Ovary (tissue), 9 donors: ENCODE measurements around the gene SLC10A1. TPM values are rescaled to one million over a fixed set of nuclear protein-coding genes. Genes with fewer than 3 reads are reported as not detected.

Experiments
- DNase-seq, 5 donors: peaks; one replicate each; pipeline ENCODE4 v3.0.0-alpha.2; 2019 to 2020
- H3K27ac ChIP-seq, 2 donors: fragments of 200-600 bp; one replicate each; pipeline versions ENCODE4 v1.5.1 to v1.8.0; 2019 to 2022
- H3K27me3 ChIP-seq: fragments of 200-600 bp; one replicate; pipeline ENCODE4 v1.8.0; 2022
- H3K36me3 ChIP-seq: fragments of 200-600 bp; sonication (generic); one replicate; pipeline ENCODE4 v1.5.1; 2019
- H3K4me1 ChIP-seq: one replicate; pipeline ENCODE4 v1.8.1; 2013; ENCODE audit warnings: mild to moderate bottlenecking, moderate library complexity; ENCODE audit not compliant: insufficient read depth
- H3K4me3 ChIP-seq: fragments of 200-600 bp; sonication (generic); one replicate; pipeline ENCODE4 v1.5.1; 2017
- H3K9me3 ChIP-seq, 2 donors: fragments of 200-600 bp in 1 of 2; sonication (generic) in 1 of 2; one replicate each; pipeline versions ENCODE4 v1.5.1 to v1.8.1; 2013 to 2019; ENCODE audit warnings: mild to moderate bottlenecking in 1 of 2, moderate library complexity in 1 of 2
- EP300 ChIP-seq: sonication (generic); formaldehyde crosslinking; IDR thresholded peaks from one replicate; pipeline ENCODE4 v1.6.1; 2017; ENCODE audit warnings: antibody characterized with exemption
- POLR2A ChIP-seq: fragments of 450-650 bp; IDR thresholded peaks from one replicate; pipeline ENCODE4 v1.6.1; 2017; ENCODE audit warnings: antibody characterized with exemption, mild to moderate bottlenecking, moderate library complexity
- WGBS, 3 donors: extraction: QIAGEN DNeasy Blood & Tissue Kit in 1 of 3; methylation state at CpG; one replicate each; pipeline versions ENCODE4 v1.1.5 to v1.1.7; 2013 to 2017; 5-methylcytosine and 5-hydroxymethylcytosine counted together
- intact Hi-C, 4 donors: fragments of 100-400 bp; cut with DNase I; formaldehyde crosslinking; loops; one replicate each; pipeline versions ENCODE4 v1.11.0 to v1.15.1; 2022 to 2023
- polyA plus RNA-seq, 2 donors: library from polyadenylated mRNA; stranded (reverse); fragments of 200-250 nt in 1 of 2; fragments of 350-450 nt in 1 of 2; fragmentation: Illumina TruSeq in 1 of 2; extraction: RNeasy Lipid Tissue Mini Kit (QIAGEN cat#74804) in 1 of 2; gene quantifications; one replicate each; pipeline ENCODE4 v1.2.3, GENCODE V29; 2013 to 2014
- total RNA-seq, 7 donors: library from RNA; depleted of rRNA in 2 of 7; stranded (reverse); fragments of >200 nt in 2 of 7; fragmentation: NEBNext Ultra II Directional in 3 of 7; extraction: Animal tissue kit (Norgen Biotek cat#: 25700) in 3 of 7; gene quantifications; one replicate each; pipeline versions ENCODE4 v1.1.0 to v1.2.4, GENCODE V29; 2016 to 2023
- TF ChIP-seq, protein P1 (sequence below), 3 donors: fragments of 450-650 bp in 2 of 3; fragments of 200-600 bp in 1 of 3; IDR thresholded peaks; one replicate each; pipeline versions ENCODE4 v1.5.1 to v1.8.0; 2016 to 2022; ENCODE audit warnings: antibody characterized with exemption in 3 of 3, mild to moderate bottlenecking in 1 of 3
- donor health status: DM: no; HTN: no; CAD: no; lungs with moderate emphysema.
- donor health status: DM: no; HTN: no; CAD: no.
- donor health status: Bipolar disorder and iron deficiency.
- donor health status: DM: yes; HTN: yes; CAD: no.
- donor health status: DM: no; HTN: no; CAD: no.
- donor health status: DM: yes; HTN: yes; CAD: no.

SLC10A1 gene
- total and polyA plus RNA-seq, 9 donors = not detected

DNA sequence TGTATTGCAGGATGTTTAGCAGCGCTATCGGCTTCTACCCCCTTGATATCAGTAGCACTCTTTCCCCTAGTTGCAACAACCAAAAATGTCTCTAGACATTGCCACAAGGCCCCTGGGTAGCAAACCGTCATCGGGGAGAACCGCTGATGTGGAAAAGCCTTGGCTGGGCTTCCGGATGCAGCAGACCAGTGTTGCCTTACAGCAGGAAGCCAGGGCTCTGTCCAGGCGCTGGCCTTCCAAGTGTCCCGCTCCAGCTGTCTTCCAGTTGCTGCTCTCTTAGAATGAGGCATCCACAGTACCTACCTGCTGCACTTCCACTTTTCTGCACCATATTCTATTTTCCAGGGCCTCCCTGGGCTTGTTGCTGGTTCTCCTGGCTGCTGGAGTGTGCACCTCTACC, 22.6 kb upstream of the SLC10A1 start:
- Histone ChIP-seq H3K27ac (no peak overlapping the region), H3K36me3 (no peaks in the 10 kb centered on the region), H3K9me3 (no peaks in the 10 kb centered on the region), H3K4me3 (no peak overlapping the region), H3K4me1 (no peaks in the 10 kb centered on the region), H3K27me3 (no peaks in the 10 kb centered on the region)
- no peak for DNase-seq
- TF ChIP-seq POLR2A (no peak), EP300 (no peak)
- TF ChIP-seq, protein P1, sequence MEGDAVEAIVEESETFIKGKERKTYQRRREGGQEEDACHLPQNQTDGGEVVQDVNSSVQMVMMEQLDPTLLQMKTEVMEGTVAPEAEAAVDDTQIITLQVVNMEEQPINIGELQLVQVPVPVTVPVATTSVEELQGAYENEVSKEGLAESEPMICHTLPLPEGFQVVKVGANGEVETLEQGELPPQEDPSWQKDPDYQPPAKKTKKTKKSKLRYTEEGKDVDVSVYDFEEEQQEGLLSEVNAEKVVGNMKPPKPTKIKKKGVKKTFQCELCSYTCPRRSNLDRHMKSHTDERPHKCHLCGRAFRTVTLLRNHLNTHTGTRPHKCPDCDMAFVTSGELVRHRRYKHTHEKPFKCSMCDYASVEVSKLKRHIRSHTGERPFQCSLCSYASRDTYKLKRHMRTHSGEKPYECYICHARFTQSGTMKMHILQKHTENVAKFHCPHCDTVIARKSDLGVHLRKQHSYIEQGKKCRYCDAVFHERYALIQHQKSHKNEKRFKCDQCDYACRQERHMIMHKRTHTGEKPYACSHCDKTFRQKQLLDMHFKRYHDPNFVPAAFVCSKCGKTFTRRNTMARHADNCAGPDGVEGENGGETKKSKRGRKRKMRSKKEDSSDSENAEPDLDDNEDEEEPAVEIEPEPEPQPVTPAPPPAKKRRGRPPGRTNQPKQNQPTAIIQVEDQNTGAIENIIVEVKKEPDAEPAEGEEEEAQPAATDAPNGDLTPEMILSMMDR (IDR thresholded peaks at IDR 0.05) = no peak
- intact Hi-C loops = loop anchor here in 3 of 4 donors (2.0 to 5.0 kb wide), 2 partner anchors 208 to 209 kb away; no protein-coding TSS in a partner anchor
- 67 to 75% (median 70%) methylated on average over 8 of the region's 8 CpGs for whole genome bisulfite sequencing, 3 donors

DNA sequence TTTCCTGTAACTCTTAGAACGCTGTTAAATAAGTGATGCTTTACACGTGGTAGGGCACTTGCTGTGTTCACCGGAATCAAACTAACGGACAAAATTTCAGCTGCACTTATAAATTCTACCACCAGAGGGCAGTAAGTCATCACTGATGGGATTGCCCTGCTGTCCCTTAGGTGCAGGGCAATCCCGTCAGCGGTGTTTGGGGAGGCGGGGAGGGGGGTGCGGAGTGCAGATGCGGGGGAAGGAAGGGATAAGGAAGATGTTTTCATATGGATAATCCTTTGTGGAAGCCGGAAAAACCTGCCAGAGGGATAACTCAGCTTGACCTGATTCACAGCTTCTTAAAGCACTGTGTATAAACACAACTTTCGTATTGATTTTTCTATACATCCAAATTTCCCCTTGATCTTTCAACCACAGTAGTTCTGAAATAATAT, 21.7 kb upstream of the SLC10A1 start:
- no peaks in the 10 kb centered on the region for H3K9me3 ChIP-seq
- no peak overlapping the region for H3K27ac ChIP-seq
- no peak overlapping the region for H3K4me3 ChIP-seq
- no peaks in the 10 kb centered on the region for H3K27me3 ChIP-seq
- no peaks in the 10 kb centered on the region for H3K4me1 ChIP-seq
- TF ChIP-seq EP300 = no peak
- TF ChIP-seq, protein P1 (IDR thresholded peaks at IDR 0.05) = peak; percentile 38 to 77 (median 64)
- peak; percentile 17 to 47 (median 31) for DNase-seq
- H3K36me3 ChIP-seq = no peaks in the 10 kb centered on the region
- 5 to 9% (median 6%) methylated on average over 11 of the region's 11 CpGs for WGBS, 3 donors
- intact Hi-C loops = loop anchor here (1.0 to 5.0 kb wide), 3 partner anchors 208 to 210 kb away; no protein-coding TSS in a partner anchor

DNA sequence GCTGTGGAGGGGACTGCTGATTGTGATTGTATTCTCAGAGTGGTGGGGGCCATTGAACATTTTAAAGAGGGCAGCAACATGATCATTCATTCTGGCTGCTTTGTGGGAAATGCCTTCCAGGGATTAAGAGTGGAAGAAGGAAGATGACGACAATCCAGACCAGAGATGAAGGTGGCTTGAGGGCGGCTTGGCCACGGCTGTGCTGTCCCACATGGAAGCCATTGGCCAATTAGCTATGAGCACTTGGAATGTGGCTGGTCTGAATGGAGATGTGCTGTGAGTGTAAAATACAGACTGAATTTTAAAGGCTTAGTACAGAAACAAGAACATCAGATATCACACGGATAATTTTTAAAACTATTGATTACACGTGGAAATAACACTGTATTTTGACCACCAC, 19.2 kb upstream of the SLC10A1 start:
- H3K27me3 ChIP-seq = no peaks in the 10 kb centered on the region
- TF ChIP-seq EP300 (no peak), POLR2A (no peak)
- TF ChIP-seq, protein P1 (IDR thresholded peaks at IDR 0.05) = no peak
- WGBS, 3 donors = 76 to 79% (median 77%) methylated on average over 5 of the region's 5 CpGs
- no peaks in the 10 kb centered on the region for H3K9me3 ChIP-seq
- intact Hi-C loops = loop anchor here in 2 of 4 donors (5.0 kb wide), 1 partner anchor 211 kb away; no protein-coding TSS in a partner anchor
- H3K4me3 ChIP-seq = no peak overlapping the region
- no peak overlapping the region for H3K27ac ChIP-seq
- DNase-seq = no peak
- no peaks in the 10 kb centered on the region for H3K36me3 ChIP-seq
- no peaks in the 10 kb centered on the region for H3K4me1 ChIP-seq

DNA sequence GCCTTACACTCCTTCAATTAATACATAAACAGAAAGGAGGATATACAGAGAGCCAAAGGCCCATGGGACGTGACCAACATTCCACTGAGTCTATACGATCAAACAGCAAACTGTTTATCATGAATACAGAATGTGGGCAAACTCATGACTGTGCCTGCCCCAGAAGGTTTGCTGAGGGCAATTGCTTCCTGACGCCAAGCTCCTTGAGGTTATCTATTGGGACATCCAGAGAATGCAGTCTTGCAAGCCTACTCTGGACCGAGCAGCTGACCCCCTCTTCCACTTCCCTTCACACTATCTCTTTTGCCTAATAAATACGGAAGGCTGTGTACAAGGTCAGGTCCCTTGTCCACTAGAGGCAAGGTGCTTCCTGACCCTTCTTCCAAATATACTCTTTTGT, 18.5 kb upstream of the SLC10A1 start:
- no peak overlapping the region for H3K4me3 ChIP-seq
- intact Hi-C loops = loop anchor here in 2 of 4 donors (5.0 kb wide), 1 partner anchor 212 kb away; no protein-coding TSS in a partner anchor
- H3K36me3 ChIP-seq = no peaks in the 10 kb centered on the region
- no peaks in the 10 kb centered on the region for H3K9me3 ChIP-seq
- H3K4me1 ChIP-seq = no peaks in the 10 kb centered on the region
- DNase-seq = no peak
- WGBS, 3 donors = 46 to 65% (median 50%) methylated on average over 5 of the region's 5 CpGs
- H3K27me3 ChIP-seq = no peaks in the 10 kb centered on the region
- TF ChIP-seq, protein P1 (IDR thresholded peaks at IDR 0.05) = no peak
- TF ChIP-seq POLR2A (no peak), EP300 (no peak)
- H3K27ac ChIP-seq = no peak overlapping the region
